Left lung (tissue), 10 donors: ENCODE measurements around the gene VWA2. TPM values are rescaled to one million over a fixed set of nuclear protein-coding genes. Genes with fewer than 3 reads are reported as not detected.

ENCODE experiments used
- ATAC-seq: fragments of 200-7000 bp; cut with Tn5 transposase; one replicate; pipeline ENCODE4 v1.9.1; 2020; ENCODE audit warnings: moderate library complexity
- DNase-seq, 4 donors: peaks; one replicate each; pipeline ENCODE4 v3.0.0-alpha.2; 2013 to 2020
- H3K27ac ChIP-seq, 2 donors: fragments of 200-600 bp; sonication (generic) in 1 of 2; one replicate each; pipeline versions ENCODE4 v1.5.0 to v1.8.0; 2020 to 2021
- H3K27me3 ChIP-seq, 2 donors: fragments of 200-600 bp; sonication (generic) in 1 of 2; one replicate each; pipeline versions ENCODE4 v1.5.0 to v1.8.0; 2020 to 2021
- H3K36me3 ChIP-seq, 2 donors: fragments of 200-600 bp; sonication (generic) in 1 of 2; one replicate each; pipeline versions ENCODE4 v1.5.0 to v1.8.0; 2020 to 2021
- H3K4me1 ChIP-seq, 2 donors: fragments of 200-600 bp; one replicate each; pipeline ENCODE4 v1.8.0; 2021
- H3K4me3 ChIP-seq, 2 donors: fragments of 200-600 bp; sonication (generic) in 1 of 2; one replicate each; pipeline versions ENCODE4 v1.5.0 to v1.8.0; 2020 to 2021; ENCODE audit warnings: mild to moderate bottlenecking in 1 of 2
- H3K9me3 ChIP-seq, 2 donors: fragments of 200-600 bp; sonication (generic) in 1 of 2; one replicate each; pipeline versions ENCODE4 v1.5.0 to v1.8.0; 2020 to 2021
- CTCF ChIP-seq, 2 donors: fragments of 200-600 bp; sonication (generic) in 1 of 2; IDR thresholded peaks; one replicate each; pipeline versions ENCODE4 v1.5.0 to v1.8.0; 2021; ENCODE audit warnings: antibody characterized with exemption in 2 of 2
- intact Hi-C, 2 donors: fragments of 100-400 bp; cut with DNase I; formaldehyde crosslinking; loops; one replicate each; pipeline versions ENCODE4 v1.11.2 to v1.14.2; 2022
- polyA plus RNA-seq, 6 donors: library from polyadenylated mRNA; unstranded; fragments of 120-200 nt; gene quantifications; one replicate each; pipeline ENCODE4 v1.2.1, GENCODE V29; 2013; ENCODE audit not compliant: insufficient read length in 6 of 6
- total RNA-seq, 2 donors: library from RNA; stranded (reverse); fragmentation: NEBNext Ultra II Directional; extraction: Animal tissue kit (Norgen Biotek cat#: 25700); gene quantifications; one replicate each; pipeline ENCODE4 v1.2.1, GENCODE V29; 2021
- donor health status: DM: no; HTN: yes; CAD: no.
- donor health status: DM: no; HTN: no; CAD: no.

VWA2 gene
- total and polyA plus RNA-seq, 8 donors, result 9.5 to 31.4 (median 27.6) TPM

GRCh38 chr10:114310346-114310745 lies 71.3 kb downstream of the VWA2 start:
- Histone ChIP-seq H3K27me3 (no peaks in the 10 kb centered on the region), H3K9me3 (no peaks in the 10 kb centered on the region), H3K4me1 (no peaks in the 10 kb centered on the region), H3K27ac (no peak overlapping the region), H3K36me3 (no peaks in the 10 kb centered on the region), H3K4me3 (no peak overlapping the region)
- ATAC-seq, result no peak
- DNase-seq, result no peak
- intact Hi-C loops, result no loop called here
- TF ChIP-seq CTCF (IDR thresholded peaks at IDR 0.05), result no peak

- no peaks in the 10 kb centered on the region for H3K4me1 ChIP-seq
- no peaks in the 10 kb centered on the region for H3K36me3 ChIP-seq
- no peak for TF ChIP-seq CTCF (IDR thresholded peaks at IDR 0.05)
- no peaks in the 10 kb centered on the region for H3K9me3 ChIP-seq
- H3K27me3 ChIP-seq, result no peaks in the 10 kb centered on the region
- no peak overlapping the region for H3K4me3 ChIP-seq
- no peak for DNase-seq
- intact Hi-C loops, result no loop called here
- H3K27ac ChIP-seq, result no peak overlapping the region
- no peak for ATAC-seq
Observed at GRCh38 chr10:114311023-114311422, 72.0 kb downstream of the VWA2 start.

- intact Hi-C loops, result no loop called here
- H3K4me3 ChIP-seq, result no peak overlapping the region
Observed at GRCh38 chr10:114311496-114312209, 72.6 kb downstream of the VWA2 start.

GRCh38 chr10:114313139-114313538 lies 74.1 kb downstream of the VWA2 start:
- TF ChIP-seq CTCF (IDR thresholded peaks at IDR 0.05), result no peak
- H3K36me3 ChIP-seq, result no peaks in the 10 kb centered on the region
- intact Hi-C loops, result no loop called here

More at GRCh38 chr10:114311496-114312209, 72.6 kb downstream of the VWA2 start:
- Histone ChIP-seq H3K36me3 (no peaks in the 10 kb centered on the region), H3K27me3 (no peaks in the 10 kb centered on the region), H3K4me1 (no peaks in the 10 kb centered on the region), H3K9me3 (no peaks in the 10 kb centered on the region), H3K27ac (no peak overlapping the region)
- TF ChIP-seq CTCF (IDR thresholded peaks at IDR 0.05), result no peak
- DNase-seq, result no peak
- no peak for ATAC-seq

GRCh38 chr10:114313866-114314265 lies 74.8 kb downstream of the VWA2 start:
- ATAC-seq (no peak), DNase-seq (no peak)
- TF ChIP-seq CTCF (IDR thresholded peaks at IDR 0.05), result no peak
- no peak overlapping the region for H3K4me3 ChIP-seq
- intact Hi-C loops, result no loop called here
- H3K9me3 ChIP-seq, result no peaks in the 10 kb centered on the region
- H3K27ac ChIP-seq, result no peak overlapping the region
- H3K4me1 ChIP-seq, result no peaks in the 10 kb centered on the region
- H3K36me3 ChIP-seq, result no peaks in the 10 kb centered on the region
- H3K27me3 ChIP-seq, result no peaks in the 10 kb centered on the region

More at GRCh38 chr10:114313139-114313538, 74.1 kb downstream of the VWA2 start:
- Histone ChIP-seq H3K9me3 (no peaks in the 10 kb centered on the region), H3K4me1 (no peaks in the 10 kb centered on the region), H3K27ac (no peak overlapping the region), H3K4me3 (no peak overlapping the region), H3K27me3 (no peaks in the 10 kb centered on the region)
- ATAC-seq (no peak), DNase-seq (no peak)
